ENCODE measurements around the gene KIF13A. TPM values are rescaled to one million over a fixed set of nuclear protein-coding genes. Genes with fewer than 3 reads are reported as not detected.
"Not testable (repeated sequence)": the region's sequence is repeated elsewhere in the genome, so short reads cannot be mapped to it uniquely, and the experiment has no call there.

KIF13A gene
- total and polyA plus RNA-seq, 12 donors, result 17.4 to 91.6 (median 52.3) TPM

- Histone ChIP-seq H3K9me3 (replicated peaks in 1 of 3) (no peaks in the 10 kb centered on the region), H3K36me3 (replicated peaks in 1 of 2) (no peaks in the 10 kb centered on the region), H3K4me3 (no peak overlapping the region), H3K27me3 (no peaks in the 10 kb centered on the region), H3K4me1 (replicated peaks in 1 of 2) (no peaks in the 10 kb centered on the region), H3K27ac (no peak overlapping the region)
- TF ChIP-seq POLR2A (IDR thresholded peaks at IDR 0.05), result no peak
- no peak for TF ChIP-seq CTCF (IDR thresholded peaks at IDR 0.05)
- intact Hi-C loops (cut with DNase I), result loop anchor here in 1 of 2 donors (10.0 kb wide), 1 partner anchor 126 kb away; the partner anchor contains the start of gene KIF13A
- DNase-seq, result no peak
These were observed 128.9 kb downstream of the KIF13A start for GRCh38 chr6:17858584-17858983.

- H3K9me3 ChIP-seq (replicated peaks in 1 of 3); H3K36me3 ChIP-seq (replicated peaks in 1 of 2); H3K4me3 ChIP-seq; H3K27me3 ChIP-seq; DNase-seq; H3K27ac ChIP-seq; H3K4me1 ChIP-seq (replicated peaks in 1 of 2): not testable (repeated sequence)
- intact Hi-C loops (cut with DNase I), result loop anchor here in 1 of 2 donors (10.0 kb wide), 1 partner anchor 128 kb away; the partner anchor contains the start of gene KIF13A
- WGBS, 4 donors, result 89 to 93% (median 91%) methylated on average over 7 of the region's 7 CpGs
These were observed 130.2 kb downstream of the KIF13A start for GRCh38 chr6:17857188-17857587.

GRCh38 chr6:17856306-17856705 is 131.1 kb downstream of the KIF13A start:
- intact Hi-C loops (cut with DNase I), result loop anchor here in 1 of 2 donors (10.0 kb wide), 1 partner anchor 128 kb away; the partner anchor contains the start of gene KIF13A
- H3K9me3 ChIP-seq (replicated peaks in 1 of 3), result no peaks in the 10 kb centered on the region
- DNase-seq, result no peak
- WGBS, 4 donors, result 90 to 96% (median 94%) methylated on average over 3 of the region's 3 CpGs
- H3K27me3 ChIP-seq, result no peaks in the 10 kb centered on the region
- no peaks in the 10 kb centered on the region for H3K4me1 ChIP-seq (replicated peaks in 1 of 2)
- TF ChIP-seq CTCF (IDR thresholded peaks at IDR 0.05) (no peak), POLR2A (IDR thresholded peaks at IDR 0.05) (no peak)
- no peak overlapping the region for H3K27ac ChIP-seq
- no peak overlapping the region for H3K4me3 ChIP-seq
- no peaks in the 10 kb centered on the region for H3K36me3 ChIP-seq (replicated peaks in 1 of 2)

GRCh38 chr6:17855381-17855780 is 132.1 kb downstream of the KIF13A start:
- Histone ChIP-seq H3K27me3 (no peaks in the 10 kb centered on the region), H3K27ac (no peak overlapping the region), H3K36me3 (replicated peaks in 1 of 2) (peaks cover 0 to 4% of the 10 kb centered on the region in 2 donors), H3K4me1 (replicated peaks in 1 of 2) (no peaks in the 10 kb centered on the region), H3K4me3 (no peak overlapping the region), H3K9me3 (replicated peaks in 1 of 3) (no peaks in the 10 kb centered on the region)
- intact Hi-C loops (cut with DNase I), result loop anchor here in 1 of 2 donors (10.0 kb wide), 1 partner anchor 129 kb away; the partner anchor contains the start of gene KIF13A
- WGBS, 4 donors, result 89 to 100% (median 93%) methylated on average over 2 of the region's 2 CpGs
- no peak for DNase-seq
- TF ChIP-seq POLR2A (IDR thresholded peaks at IDR 0.05), result no peak
- TF ChIP-seq CTCF (IDR thresholded peaks at IDR 0.05), result no peak

- DNase-seq, result no peak
- Histone ChIP-seq H3K9me3 (replicated peaks in 1 of 3) (no peaks in the 10 kb centered on the region), H3K4me1 (replicated peaks in 1 of 2) (no peaks in the 10 kb centered on the region), H3K27me3 (no peaks in the 10 kb centered on the region), H3K36me3 (replicated peaks in 1 of 2) (peaks cover 0 to 22% of the 10 kb centered on the region in 2 donors), H3K27ac (no peak overlapping the region), H3K4me3 (no peak overlapping the region)
- no peak for TF ChIP-seq POLR2A (IDR thresholded peaks at IDR 0.05)
- no peak for TF ChIP-seq CTCF (IDR thresholded peaks at IDR 0.05)
- 82 to 94% (median 91%) methylated on average over 2 of the region's 2 CpGs for whole genome bisulfite sequencing, 4 donors
- intact Hi-C loops (cut with DNase I), result loop anchor here in 1 of 2 donors (10.0 kb wide), 1 partner anchor 131 kb away; the partner anchor contains the start of gene KIF13A
These were observed 133.9 kb downstream of the KIF13A start for GRCh38 chr6:17853533-17853932.
